D721Med (cell line): ENCODE results near the gene RNF144B.

Experiments used
- DNase-seq: peaks from one replicate; pipeline ENCODE4 v3.0.0; 2011; ENCODE audit warnings: low spot score; ENCODE audit not compliant: insufficient read length
- FAIRE-seq: peaks from 2 replicates; lab custom pipeline; 2011; peaks lifted over from hg19 to GRCh38; lab: Jason Lieb, UNC
- TF ChIP-seq, protein P1 (sequence below): IDR thresholded peaks from 2 replicates; pipeline ENCODE4 v1.5.1; 2012; ENCODE audit warnings: mild to moderate bottlenecking, control low read depth; ENCODE audit not compliant: insufficient read depth; ENCODE audit errors: missing control alignments

The RNF144B gene

DNA sequence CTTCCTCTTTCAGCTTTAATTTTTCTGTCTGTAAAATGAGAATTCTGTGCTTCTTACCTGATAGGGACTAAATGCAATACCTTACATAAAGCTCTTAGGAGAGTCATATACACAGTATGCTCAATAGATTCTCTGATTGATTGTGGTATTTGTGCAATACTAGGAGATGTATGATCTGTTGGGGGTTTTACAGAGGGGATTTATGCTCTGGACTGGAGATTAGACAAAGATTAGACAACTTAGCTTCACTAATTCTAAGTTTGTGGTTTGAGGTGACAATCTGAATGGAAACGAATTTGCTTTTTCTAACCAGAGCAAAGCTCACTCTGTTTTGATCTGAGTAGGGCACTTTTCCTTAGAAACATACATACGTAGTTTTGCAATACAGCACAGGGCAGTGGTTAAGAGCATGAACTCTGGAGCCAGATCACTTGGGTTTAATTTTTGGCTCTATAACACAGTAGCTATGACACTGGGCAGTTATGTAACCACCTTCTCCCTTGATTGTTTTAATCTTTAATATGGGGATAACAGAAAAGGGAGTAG is 126.2 kb downstream of the RNF144B start:
- DNase-seq (peak; percentile 47), FAIRE-seq (peak; percentile 98)
- TF ChIP-seq, protein P1, sequence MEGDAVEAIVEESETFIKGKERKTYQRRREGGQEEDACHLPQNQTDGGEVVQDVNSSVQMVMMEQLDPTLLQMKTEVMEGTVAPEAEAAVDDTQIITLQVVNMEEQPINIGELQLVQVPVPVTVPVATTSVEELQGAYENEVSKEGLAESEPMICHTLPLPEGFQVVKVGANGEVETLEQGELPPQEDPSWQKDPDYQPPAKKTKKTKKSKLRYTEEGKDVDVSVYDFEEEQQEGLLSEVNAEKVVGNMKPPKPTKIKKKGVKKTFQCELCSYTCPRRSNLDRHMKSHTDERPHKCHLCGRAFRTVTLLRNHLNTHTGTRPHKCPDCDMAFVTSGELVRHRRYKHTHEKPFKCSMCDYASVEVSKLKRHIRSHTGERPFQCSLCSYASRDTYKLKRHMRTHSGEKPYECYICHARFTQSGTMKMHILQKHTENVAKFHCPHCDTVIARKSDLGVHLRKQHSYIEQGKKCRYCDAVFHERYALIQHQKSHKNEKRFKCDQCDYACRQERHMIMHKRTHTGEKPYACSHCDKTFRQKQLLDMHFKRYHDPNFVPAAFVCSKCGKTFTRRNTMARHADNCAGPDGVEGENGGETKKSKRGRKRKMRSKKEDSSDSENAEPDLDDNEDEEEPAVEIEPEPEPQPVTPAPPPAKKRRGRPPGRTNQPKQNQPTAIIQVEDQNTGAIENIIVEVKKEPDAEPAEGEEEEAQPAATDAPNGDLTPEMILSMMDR = no peak

DNA sequence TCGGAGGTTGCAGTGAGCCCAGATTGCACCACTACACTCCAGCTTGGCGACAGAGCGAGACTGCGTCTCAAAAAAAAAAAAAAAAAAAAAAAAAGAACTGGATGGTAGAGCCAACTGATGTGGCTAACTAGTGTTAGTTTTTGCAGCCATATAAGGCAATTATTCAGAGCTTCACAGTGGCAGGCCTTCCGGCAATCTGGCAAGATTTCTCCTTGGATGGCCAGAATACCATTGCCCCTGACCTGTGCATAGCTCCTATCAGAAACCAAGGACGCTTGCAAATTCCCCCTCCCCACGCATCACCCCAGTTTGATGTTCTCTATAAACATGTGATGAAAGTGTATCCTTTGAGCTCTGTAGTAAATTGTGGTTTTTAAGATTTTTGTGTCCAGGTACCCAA is 127.0 kb downstream of the RNF144B start:
- no peak for FAIRE-seq
- TF ChIP-seq, protein P1 = no peak
- DNase-seq = no peak

DNA sequence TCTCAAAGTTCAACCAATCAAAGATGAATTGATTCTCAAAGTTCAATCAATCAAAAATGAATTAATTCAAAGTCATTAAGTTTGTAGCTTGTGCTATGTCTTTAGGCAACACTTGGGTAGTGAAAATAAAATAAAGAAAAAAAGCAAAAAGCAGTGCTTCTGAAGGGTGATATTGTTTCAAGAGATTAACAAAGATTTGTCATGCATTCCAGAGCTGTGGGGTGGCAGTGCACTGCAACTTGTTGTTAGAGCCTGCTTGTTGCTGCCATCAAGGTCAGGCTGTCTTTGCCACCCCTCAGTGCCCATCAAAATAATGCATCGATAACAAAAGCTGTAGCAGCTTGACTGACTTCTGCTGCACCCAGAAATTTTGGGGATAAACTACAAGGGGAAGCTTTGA is 128.6 kb downstream of the RNF144B start:
- TF ChIP-seq, protein P1 = no peak
- no peak for DNase-seq
- no peak for FAIRE-seq
